GM12878 (cell line): ENCODE data around the gene NRP2. TPM values are rescaled to one million over a fixed set of nuclear protein-coding genes. Genes with fewer than 3 reads are reported as not detected.

Experiments
- ATAC-seq: fragments of 200-7000 bp; cut with Tn5 transposase; 3 replicates; pipeline ENCODE4 v1.9.1; 2020; ENCODE audit warnings: mild to moderate bottlenecking, moderate library complexity
- BruUV-seq: library from RNA; stranded (reverse); fragments of 400-500 nt; replicated peaks from 2 replicates; lab custom pipeline; 2021; lab: Mats Ljungman, UMichigan
- CTCF ChIA-PET: fragments of 300-600 bp; sonication (Branson Sonifier 250); formaldehyde crosslinking; extraction: SDS; loops from one replicate; lab custom pipeline; 2021; ENCODE audit warnings: inconsistent platforms; lab: Yijun Ruan, JAX
- POLR2A ChIA-PET: fragments of 350-600 bp; formaldehyde crosslinking; extraction: SDS; loops from one replicate; lab custom pipeline; 2021; ENCODE audit warnings: inconsistent platforms; lab: Charles Lee
- RAD21 ChIA-PET: fragments of 300-600 bp; sonication (Branson Sonifier 250); formaldehyde crosslinking; loops from one replicate; lab custom pipeline; 2023; ENCODE audit warnings: antibody characterized with exemption; ENCODE audit not compliant: unreplicated experiment; lab: Charles Lee
- SMC1A ChIA-PET: fragments of 300-600 bp; sonication (Branson Sonifier 250); formaldehyde crosslinking; loops from one replicate; lab custom pipeline; 2023; ENCODE audit not compliant: unreplicated experiment, uncharacterized antibody; lab: Charles Lee
- DNase-seq: peaks from one replicate; pipeline ENCODE4 v3.0.0-alpha.2; 2011; ENCODE audit warnings: low read depth, low spot score
- FAIRE-seq: peaks from 3 replicates; lab custom pipeline; 2011; peaks lifted over from hg19 to GRCh38; lab: Jason Lieb, UNC
- H2AFZ ChIP-seq: 2 replicates; pipeline ENCODE4 v1.6.0; 2011; ENCODE audit warnings: low read depth, low read length, control low read depth; ENCODE audit not compliant: control insufficient read depth
- H3K27ac ChIP-seq: 2 replicates; pipeline ENCODE4 v1.5.1; 2011; ENCODE audit warnings: control low read depth; ENCODE audit not compliant: control insufficient read depth, insufficient read depth
- H3K27me3 ChIP-seq, 2 experiments: replicated peaks in 1 of 2; 2 replicates each; pipeline versions ENCODE4 v1.6.0 to v1.6.1; 2011; ENCODE audit warnings: low read length in 1 of 2; ENCODE audit not compliant: control insufficient read depth in 2 of 2, insufficient read depth in 2 of 2
- H3K36me3 ChIP-seq, 2 experiments: 2 replicates each; pipeline ENCODE4 v1.5.1; 2011; ENCODE audit warnings: low read length in 1 of 2; ENCODE audit not compliant: control insufficient read depth in 2 of 2, insufficient read depth in 2 of 2
- H3K4me1 ChIP-seq: 2 replicates; pipeline ENCODE4 v1.6.1; 2011; ENCODE audit warnings: mild to moderate bottlenecking, low read length, moderate library complexity, mixed read lengths; ENCODE audit not compliant: control insufficient read depth, insufficient read depth
- H3K4me2 ChIP-seq: 2 replicates; pipeline ENCODE4 v1.6.0; 2011; ENCODE audit warnings: control low read depth; ENCODE audit not compliant: control insufficient read depth, insufficient read depth
- H3K4me3 ChIP-seq: fragments of 200-600 bp; sonication (generic); 2 replicates; pipeline ENCODE4 v1.5.1; 2016
- H3K79me2 ChIP-seq: 2 replicates; pipeline ENCODE4 v1.6.0; 2011; ENCODE audit warnings: low read length; ENCODE audit not compliant: control insufficient read depth, insufficient read depth
- H3K9ac ChIP-seq: 2 replicates; pipeline ENCODE4 v1.8.0; 2011; ENCODE audit warnings: low read length, control low read depth, mixed read lengths; ENCODE audit not compliant: control insufficient read depth, insufficient read depth
- H3K9me3 ChIP-seq: replicated peaks from 3 replicates; pipeline ENCODE4 v1.5.1; 2011; ENCODE audit warnings: mild to moderate bottlenecking, low read length; ENCODE audit not compliant: control insufficient read depth, insufficient read depth
- H4K20me1 ChIP-seq: 2 replicates; pipeline ENCODE4 v1.6.0; 2011; ENCODE audit not compliant: control insufficient read depth, insufficient read depth
- ASH2L ChIP-seq: fragments of 300-600, 200-600 bp; sonication (generic); IDR thresholded peaks from 2 replicates; pipeline ENCODE4 v1.6.1; 2017; ENCODE audit warnings: low read depth, mild to moderate bottlenecking, borderline replicate concordance
- BMI1 ChIP-seq: fragments of 450-650 bp; IDR thresholded peaks from 2 replicates; pipeline ENCODE4 v1.6.1; 2016; ENCODE audit warnings: mild to moderate bottlenecking, moderate library complexity, borderline replicate concordance
- CBX3 ChIP-seq: fragments of 200-600 bp; sonication (generic); IDR thresholded peaks from 2 replicates; pipeline ENCODE4 v1.6.1; 2016; ENCODE audit warnings: low read depth, borderline replicate concordance
- IKZF2 ChIP-seq, 2 experiments: fragments of 450-650 bp; IDR thresholded peaks; 2 replicates each; pipeline ENCODE4 v1.6.1; 2017; ENCODE audit warnings: mild to moderate bottlenecking in 2 of 2, moderate library complexity in 2 of 2
- MTA2 ChIP-seq: fragments of 450-650 bp; IDR thresholded peaks from 2 replicates; pipeline ENCODE4 v1.6.1; 2016; ENCODE audit warnings: low read depth, mild to moderate bottlenecking, moderate library complexity
- RAD21 ChIP-seq: IDR thresholded peaks from 2 replicates; pipeline ENCODE4 v1.6.1; 2011; ENCODE audit warnings: mild to moderate bottlenecking, low read depth, low read length, moderate library complexity; ENCODE audit not compliant: insufficient read depth
- RBBP5 ChIP-seq: fragments of 200-600 bp; sonication (generic); conservative IDR thresholded peaks from 2 replicates; pipeline ENCODE4 v1.6.1; 2016
- SMAD5 ChIP-seq: IDR thresholded peaks from 2 replicates; pipeline ENCODE4 v1.6.1; 2016; ENCODE audit warnings: antibody characterized with exemption, low read depth
- SUZ12 ChIP-seq: fragments of 200-600 bp; sonication (generic); IDR thresholded peaks from one replicate; pipeline ENCODE4 v1.6.1; 2018; ENCODE audit warnings: antibody characterized with exemption, mild to moderate bottlenecking; ENCODE audit not compliant: unreplicated experiment
- ZBTB33 ChIP-seq: fragments of 450-650 bp; IDR thresholded peaks from 2 replicates; pipeline ENCODE4 v1.6.1; 2017; ENCODE audit warnings: mild to moderate bottlenecking
- WGBS: methylation state at CpG from one replicate; pipeline ENCODE4 v1.1.6; 2016; ENCODE audit warnings: low lambda C conversion rate; ENCODE audit not compliant: insufficient replicate concordance, insufficient coverage; ENCODE audit errors: missing lambda C conversion rate; 5-methylcytosine and 5-hydroxymethylcytosine counted together
- in situ Hi-C: fragments of 300-500 bp; cut with MboI; formaldehyde crosslinking; loops from 9 replicates; pipeline ENCODE4 v1.14.3; 2018; ENCODE audit warnings: mixed read lengths
- intact Hi-C: fragments of 100-400 bp; cut with micrococcal nuclease; formaldehyde crosslinking; loops from one replicate; pipeline ENCODE4 v1.14.2; 2022; ENCODE audit not compliant: unreplicated experiment
- polyA plus RNA-seq, 11 experiments: library from polyadenylated mRNA; depleted of rRNA in 4 of 11; unstranded in 6 of 11; stranded (reverse) in 5 of 11; fragments of >200 nt; fragmentation: Nextera tagmentation in 4 of 11; fragmentation: Illumina TruSeq in 1 of 11; extraction: Ambion mirVana in 4 of 11; extraction: Trizol in 1 of 11; gene quantifications; 1 replicate in 1 of 11; 2 replicates in 10 of 11; pipeline versions ENCODE4 v1.2.1 to v1.2.3, GENCODE V29; 2011 to 2016; ENCODE audit warnings: inconsistent platforms in 2 of 11, missing spikeins in 2 of 11, low read depth in 1 of 11
- total RNA-seq, 4 experiments: library from RNA; depleted of rRNA in 3 of 4; stranded (reverse); fragments of >200 nt in 3 of 4; fragmentation: Illumina TruSeq in 1 of 4; extraction: Trizol in 1 of 4; gene quantifications; 2 replicates each; pipeline versions ENCODE4 v1.2.1 to v1.2.3, GENCODE V29; 2013 to 2021

NRP2 gene
- total and polyA plus RNA-seq, 10 of the 15 experiments (the other 5 are each of a cell fraction or from before 2014, with no cell fraction given), result 0.06 to 1.2 (median 0.46) TPM

DNA sequence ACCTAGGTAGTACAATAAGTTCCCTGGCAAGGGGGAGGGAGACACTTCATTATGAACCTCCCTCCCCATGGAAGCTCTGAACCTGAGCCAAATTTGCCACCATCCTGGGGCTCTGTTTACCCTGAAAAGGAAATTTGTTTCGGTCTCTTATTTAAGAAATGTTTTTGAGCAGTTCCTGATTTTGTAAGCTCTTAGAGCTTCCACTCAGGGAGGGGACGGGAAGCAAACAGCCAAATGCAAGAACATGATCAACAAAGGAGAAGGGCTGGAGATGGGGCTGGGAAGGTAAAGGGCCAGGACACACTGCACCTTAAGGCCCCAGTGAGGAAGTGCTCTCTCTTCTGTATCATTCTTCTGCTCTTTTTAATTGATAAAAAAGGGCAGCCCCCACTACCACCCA is 117.9 kb downstream of the NRP2 start:
- ChIA-PET CTCF (no interaction called here), SMC1A (no interaction called here), RAD21 (no interaction called here), POLR2A (no interaction called here)
- no peak overlapping the region for H3K4me2 ChIP-seq
- no peak overlapping the region for H3K27ac ChIP-seq
- H3K27me3 ChIP-seq, result no peaks in the 10 kb centered on the region; a peak in 2 of 4 replicates
- H3K9me3 ChIP-seq, result no peaks in the 10 kb centered on the region
- no peak overlapping the region for H2AFZ ChIP-seq
- no peaks in the 10 kb centered on the region for H3K36me3 ChIP-seq
- in situ Hi-C loops (no loop called here), intact Hi-C loops (no loop called here)
- no peaks in the 10 kb centered on the region for H3K4me1 ChIP-seq
- 8% methylated on average over 2 of the region's 2 CpGs for WGBS
- no peak overlapping the region for H3K9ac ChIP-seq
- no peak for FAIRE-seq
- H4K20me1 ChIP-seq, result no peaks in the 10 kb centered on the region
- no peak for DNase-seq
- no TSS peak for BruUV-seq
- H3K79me2 ChIP-seq, result no peaks in the 10 kb centered on the region
- no peak for ATAC-seq
- no peak overlapping the region for H3K4me3 ChIP-seq
- TF ChIP-seq ZBTB33, result no peak

GRCh38 chr2:205800773-205801172 is 118.5 kb downstream of the NRP2 start:
- Histone ChIP-seq H3K27ac (no peak overlapping the region), H3K4me2 (no peak overlapping the region), H3K4me3 (no peak overlapping the region), H3K36me3 (no peaks in the 10 kb centered on the region), H2AFZ (no peak overlapping the region), H3K9me3 (no peaks in the 10 kb centered on the region), H3K9ac (no peak overlapping the region), H3K4me1 (no peaks in the 10 kb centered on the region), H3K27me3 (no peaks in the 10 kb centered on the region; a peak in 2 of 4 replicates), H4K20me1 (no peaks in the 10 kb centered on the region), H3K79me2 (no peaks in the 10 kb centered on the region)
- 7% methylated on average over 3 of the region's 3 CpGs for WGBS
- intact Hi-C loops (no loop called here), in situ Hi-C loops (no loop called here)
- CTCF ChIA-PET, result no interaction called here
- FAIRE-seq (no peak), DNase-seq (no peak), ATAC-seq (no peak)
- RAD21 ChIA-PET, result no interaction called here
- SMC1A ChIA-PET, result no interaction called here
- no TSS peak for BruUV-seq
- TF ChIP-seq ASH2L, result no peak
- no peak for TF ChIP-seq BMI1
- TF ChIP-seq RBBP5, result no peak
- no peak for TF ChIP-seq IKZF2 (IDR thresholded peaks at IDR 0.05)
- TF ChIP-seq MTA2, result no peak
- no peak for TF ChIP-seq SMAD5
- no peak for TF ChIP-seq SUZ12
- TF ChIP-seq RAD21, result no peak
- no peak for TF ChIP-seq CBX3
- POLR2A ChIA-PET, result no interaction called here
